ENCODE data around the gene RILPL1. TPM values are rescaled to one million over a fixed set of nuclear protein-coding genes. Genes with fewer than 3 reads are reported as not detected.

The RILPL1 gene
- total and polyA plus RNA-seq, 10 of the 15 experiments (the other 5 are each of a cell fraction or from before 2014, with no cell fraction given) = 0.05 to 0.61 (median 0.25) TPM

DNA sequence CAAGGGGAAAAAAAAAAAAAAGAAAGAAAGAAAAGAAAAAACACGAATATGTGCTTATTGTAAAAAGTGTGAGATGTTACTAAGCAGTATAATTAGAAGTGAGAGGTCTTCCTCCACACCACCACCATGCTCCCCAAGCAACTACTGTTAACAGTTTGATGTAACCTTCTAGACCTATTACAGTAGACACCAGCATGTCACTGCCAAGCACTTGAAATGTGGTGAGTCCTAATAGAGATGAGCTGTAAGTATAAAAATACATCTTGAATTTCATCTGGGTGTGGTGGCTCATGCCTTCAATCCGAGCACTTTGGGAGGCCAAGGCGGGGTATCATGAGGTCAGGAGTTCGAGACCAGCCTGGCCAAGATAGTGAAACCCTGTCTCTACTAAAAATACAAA, 83.7 kb downstream of the RILPL1 start:
- no peak for DNase-seq (ENCODE audit: low read depth, low spot score)
- no peak for TF ChIP-seq NR2C1 (IDR thresholded peaks at IDR 0.05)
- no peak for TF ChIP-seq ZNF207 (IDR thresholded peaks at IDR 0.05; ENCODE audit: borderline replicate concordance)
- TF ChIP-seq KAT2A (conservative IDR thresholded peaks at IDR 0.05; ENCODE audit: control insufficient read depth, low read depth, low read length) = no peak
- no peak for TF ChIP-seq ZNF24 (IDR thresholded peaks at IDR 0.05)
- TF ChIP-seq NRF1 (conservative IDR thresholded peaks at IDR 0.05; ENCODE audit: low read depth, low read length) = no peak
- no peak for TF ChIP-seq CHD4 (IDR thresholded peaks at IDR 0.05)
- no peak for TF ChIP-seq CHD2 (IDR thresholded peaks at IDR 0.05; ENCODE audit: borderline replicate concordance, low read depth, low read length)
- TF ChIP-seq, protein P1, sequence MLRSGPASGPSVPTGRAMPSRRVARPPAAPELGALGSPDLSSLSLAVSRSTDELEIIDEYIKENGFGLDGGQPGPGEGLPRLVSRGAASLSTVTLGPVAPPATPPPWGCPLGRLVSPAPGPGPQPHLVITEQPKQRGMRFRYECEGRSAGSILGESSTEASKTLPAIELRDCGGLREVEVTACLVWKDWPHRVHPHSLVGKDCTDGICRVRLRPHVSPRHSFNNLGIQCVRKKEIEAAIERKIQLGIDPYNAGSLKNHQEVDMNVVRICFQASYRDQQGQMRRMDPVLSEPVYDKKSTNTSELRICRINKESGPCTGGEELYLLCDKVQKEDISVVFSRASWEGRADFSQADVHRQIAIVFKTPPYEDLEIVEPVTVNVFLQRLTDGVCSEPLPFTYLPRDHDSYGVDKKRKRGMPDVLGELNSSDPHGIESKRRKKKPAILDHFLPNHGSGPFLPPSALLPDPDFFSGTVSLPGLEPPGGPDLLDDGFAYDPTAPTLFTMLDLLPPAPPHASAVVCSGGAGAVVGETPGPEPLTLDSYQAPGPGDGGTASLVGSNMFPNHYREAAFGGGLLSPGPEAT (IDR thresholded peaks at IDR 0.05; ENCODE audit: low read depth) = no peak
- no peak for TF ChIP-seq GATAD2B (conservative IDR thresholded peaks at IDR 0.05; ENCODE audit: low read depth)
- no peak for TF ChIP-seq ETV6 (conservative IDR thresholded peaks at IDR 0.05 in 1 of 2, IDR thresholded peaks at IDR 0.05 in 1 of 2; ENCODE audit: borderline replicate concordance in 1 of 2, low read depth in 1 of 2)
- no peak for TF ChIP-seq FOXK2 (IDR thresholded peaks at IDR 0.05)
- TF ChIP-seq, protein P2, sequence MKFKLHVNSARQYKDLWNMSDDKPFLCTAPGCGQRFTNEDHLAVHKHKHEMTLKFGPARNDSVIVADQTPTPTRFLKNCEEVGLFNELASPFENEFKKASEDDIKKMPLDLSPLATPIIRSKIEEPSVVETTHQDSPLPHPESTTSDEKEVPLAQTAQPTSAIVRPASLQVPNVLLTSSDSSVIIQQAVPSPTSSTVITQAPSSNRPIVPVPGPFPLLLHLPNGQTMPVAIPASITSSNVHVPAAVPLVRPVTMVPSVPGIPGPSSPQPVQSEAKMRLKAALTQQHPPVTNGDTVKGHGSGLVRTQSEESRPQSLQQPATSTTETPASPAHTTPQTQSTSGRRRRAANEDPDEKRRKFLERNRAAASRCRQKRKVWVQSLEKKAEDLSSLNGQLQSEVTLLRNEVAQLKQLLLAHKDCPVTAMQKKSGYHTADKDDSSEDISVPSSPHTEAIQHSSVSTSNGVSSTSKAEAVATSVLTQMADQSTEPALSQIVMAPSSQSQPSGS (IDR thresholded peaks at IDR 0.05; ENCODE audit: low read length) = no peak
- TF ChIP-seq, protein P3, sequence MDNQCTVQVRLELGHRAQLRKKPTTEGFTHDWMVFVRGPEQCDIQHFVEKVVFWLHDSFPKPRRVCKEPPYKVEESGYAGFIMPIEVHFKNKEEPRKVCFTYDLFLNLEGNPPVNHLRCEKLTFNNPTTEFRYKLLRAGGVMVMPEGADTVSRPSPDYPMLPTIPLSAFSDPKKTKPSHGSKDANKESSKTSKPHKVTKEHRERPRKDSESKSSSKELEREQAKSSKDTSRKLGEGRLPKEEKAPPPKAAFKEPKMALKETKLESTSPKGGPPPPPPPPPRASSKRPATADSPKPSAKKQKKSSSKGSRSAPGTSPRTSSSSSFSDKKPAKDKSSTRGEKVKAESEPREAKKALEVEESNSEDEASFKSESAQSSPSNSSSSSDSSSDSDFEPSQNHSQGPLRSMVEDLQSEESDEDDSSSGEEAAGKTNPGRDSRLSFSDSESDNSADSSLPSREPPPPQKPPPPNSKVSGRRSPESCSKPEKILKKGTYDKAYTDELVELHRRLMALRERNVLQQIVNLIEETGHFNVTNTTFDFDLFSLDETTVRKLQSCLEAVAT (IDR thresholded peaks at IDR 0.05) = no peak
- TF ChIP-seq RAD21 (IDR thresholded peaks at IDR 0.05; ENCODE audit: insufficient read depth, low read depth, low read length) = no peak
- TF ChIP-seq TCF7 (IDR thresholded peaks at IDR 0.05; ENCODE audit: borderline replicate concordance) = no peak
- H3K27ac ChIP-seq (ENCODE audit: control insufficient read depth, insufficient read depth) = no peak overlapping the region
- ChIA-PET POLR2A (interaction anchor here (0.6 to 0.7 kb wide), 2 partner anchors 53 to 1206 kb away, joined by 3 to 5 read pairs; no protein-coding TSS in a partner anchor), SMC1A (ENCODE audit: uncharacterized antibody, unreplicated experiment) (interaction anchor here (0.8 to 2.1 kb wide), 3 partner anchors 8 to 23 kb away, joined by 4 to 5 read pairs (median 5); no protein-coding TSS in a partner anchor), CTCF (no interaction called here), RAD21 (ENCODE audit: unreplicated experiment) (interaction anchor here (0.9 kb wide), 1 partner anchor 19 kb away, joined by 3 read pairs; no protein-coding TSS in a partner anchor)
- no peaks in the 10 kb centered on the region for H3K36me3 ChIP-seq (ENCODE audit: control insufficient read depth in 2 of 2, insufficient read depth in 2 of 2, low read length in 1 of 2)
- no peak overlapping the region for H3K4me3 ChIP-seq
- peaks cover 13% of the 10 kb centered on the region for H3K4me1 ChIP-seq (ENCODE audit: control insufficient read depth, insufficient read depth, low read length)
- in situ Hi-C loops (cut with MboI) (loop anchor here (25.0 kb wide), 1 partner anchor 1462 kb away; the partner anchor contains the start of gene UBC), intact Hi-C loops (cut with micrococcal nuclease; ENCODE audit: unreplicated experiment) (no loop called here)
- no peaks in the 10 kb centered on the region for H4K20me1 ChIP-seq (ENCODE audit: control insufficient read depth, insufficient read depth)
- H2AFZ ChIP-seq (ENCODE audit: control insufficient read depth, low read depth, low read length) = no peak overlapping the region
- H3K27me3 ChIP-seq (replicated peaks in 1 of 2; ENCODE audit: control insufficient read depth in 2 of 2, insufficient read depth in 2 of 2, low read length in 1 of 2) = no peaks in the 10 kb centered on the region
- no peaks in the 10 kb centered on the region for H3K79me2 ChIP-seq (ENCODE audit: control insufficient read depth, insufficient read depth, low read length)
- H3K4me2 ChIP-seq (ENCODE audit: control insufficient read depth, insufficient read depth) = no peak overlapping the region
- WGBS (ENCODE audit: insufficient coverage, insufficient replicate concordance, low lambda C conversion rate, missing lambda C conversion rate) = 78% methylated on average over 4 of the region's 4 CpGs
- no peak for ATAC-seq
- BruUV-seq (replicated peaks) = no TSS peak
- no peaks in the 10 kb centered on the region for H3K9me3 ChIP-seq (replicated peaks; ENCODE audit: control insufficient read depth, insufficient read depth, low read length)
- H3K9ac ChIP-seq (ENCODE audit: control insufficient read depth, insufficient read depth, low read length) = no peak overlapping the region
- no peak for FAIRE-seq

All from GM12878 (cell line).